GM18507 (cell line): Measurements from ENCODE around the gene PIP4K2B.

Experiments
- DNase-seq: peaks from one replicate; pipeline ENCODE4 v3.0.0; 2011; ENCODE audit warnings: low read depth; ENCODE audit not compliant: insufficient read length; ENCODE audit errors: extremely low spot score
- FAIRE-seq: peaks from 2 replicates; lab custom pipeline; 2011; peaks lifted over from hg19 to GRCh38; lab: Jason Lieb, UNC

PIP4K2B gene

GRCh38 chr17:38783227-38783626 lies 16.1 kb downstream of the PIP4K2B start:
- FAIRE-seq (no peak), DNase-seq (no peak)

GRCh38 chr17:38779965-38780752 lies 19.2 kb downstream of the PIP4K2B start:
- DNase-seq: no peak
- FAIRE-seq: no peak

- DNase-seq (no peak), FAIRE-seq (no peak)
These were observed 21.6 kb downstream of the PIP4K2B start for GRCh38 chr17:38777641-38778250.

GRCh38 chr17:38773258-38773657 lies 26.1 kb downstream of the PIP4K2B start:
- DNase-seq (no peak), FAIRE-seq (no peak)

GRCh38 chr17:38768417-38768816 lies 30.9 kb downstream of the PIP4K2B start:
- DNase-seq (no peak), FAIRE-seq (no peak)

DNA sequence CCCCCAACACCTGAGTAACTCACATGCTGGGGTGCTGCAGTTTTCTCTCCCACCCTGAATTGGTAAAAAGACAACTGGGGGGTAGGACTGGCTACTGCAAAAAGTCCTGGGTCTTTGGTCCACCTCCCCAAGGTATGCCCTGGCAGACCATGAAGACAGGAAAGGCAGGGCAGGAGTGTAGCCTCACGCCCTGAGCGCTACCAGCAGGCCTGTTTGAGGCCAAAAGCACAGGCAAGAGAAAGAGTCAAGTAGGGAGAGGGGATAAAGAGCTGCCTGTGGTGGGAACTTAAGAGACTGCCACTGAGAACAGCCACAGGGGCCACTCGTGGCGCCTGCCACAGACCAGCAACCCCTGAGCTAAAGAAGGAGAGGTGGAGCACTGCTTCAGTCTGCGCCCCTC lies 33.0 kb downstream of the PIP4K2B start:
- no peak for DNase-seq
- FAIRE-seq: no peak

DNA sequence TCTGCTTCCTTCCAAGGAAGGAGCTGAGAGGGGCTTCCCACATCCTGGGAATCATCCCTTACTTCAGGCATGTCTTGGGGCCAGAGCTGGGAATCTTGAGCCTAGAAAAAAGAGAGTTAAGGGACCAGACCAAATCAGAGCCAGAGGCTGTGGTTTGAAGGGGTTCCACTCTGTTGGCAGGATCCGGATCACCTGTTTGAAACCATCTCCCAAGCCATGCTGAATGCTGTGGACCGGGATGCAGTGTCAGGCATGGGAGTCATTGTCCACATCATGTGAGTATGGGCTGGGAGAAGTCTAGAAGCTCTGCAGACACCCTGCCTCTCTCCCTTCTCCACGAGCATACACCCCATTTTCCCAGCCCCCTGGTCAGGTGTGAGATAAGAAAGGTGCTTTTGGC lies 37.1 kb downstream of the PIP4K2B start:
- FAIRE-seq (no peak), DNase-seq (no peak)

DNA sequence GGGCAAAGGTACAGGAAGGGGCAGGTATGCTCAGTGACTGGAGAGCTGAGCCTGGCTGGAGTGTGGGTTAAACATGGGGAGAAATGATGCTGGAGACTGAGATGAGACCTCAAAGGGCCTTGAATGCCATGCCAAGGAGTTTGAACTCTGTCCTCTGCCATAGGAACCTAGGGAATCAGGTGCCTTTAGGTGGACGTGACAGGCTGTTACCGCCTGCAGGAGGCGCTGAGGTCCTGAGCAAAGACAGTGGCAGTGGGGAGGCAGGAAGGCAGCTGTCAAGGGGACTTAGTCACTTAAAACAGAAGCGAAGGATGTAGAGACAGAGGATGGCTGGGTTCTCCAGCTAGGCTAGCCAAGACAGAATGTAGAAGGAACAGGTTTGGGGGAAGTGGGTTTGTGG lies 37.7 kb downstream of the PIP4K2B start:
- DNase-seq: no peak

GRCh38 chr17:38753071-38753506 lies 46.3 kb downstream of the PIP4K2B start:
- DNase-seq: no peak

More for the DNA sequence above, 37.7 kb downstream of the PIP4K2B start:
- no peak for FAIRE-seq

GRCh38 chr17:38752308-38753070 lies 46.9 kb downstream of the PIP4K2B start, which contains the start of gene PSMB3:
PSMB3 (plus strand) TSS chr17:38752741; CDS start chr17:38752827, 86 bp downstream.
- FAIRE-seq: no peak
- DNase-seq: peak; percentile 92

More at GRCh38 chr17:38753071-38753506, 46.3 kb downstream of the PIP4K2B start:
- FAIRE-seq: no peak

- no peak for FAIRE-seq
- DNase-seq: no peak
These were observed 47.5 kb downstream of the PIP4K2B start for GRCh38 chr17:38751808-38752307.

- DNase-seq (no peak), FAIRE-seq (no peak)
These were observed 48.1 kb downstream of the PIP4K2B start for GRCh38 chr17:38751144-38751807.

- FAIRE-seq (no peak), DNase-seq (no peak)
These were observed 48.8 kb downstream of the PIP4K2B start for GRCh38 chr17:38750312-38751121.

DNA sequence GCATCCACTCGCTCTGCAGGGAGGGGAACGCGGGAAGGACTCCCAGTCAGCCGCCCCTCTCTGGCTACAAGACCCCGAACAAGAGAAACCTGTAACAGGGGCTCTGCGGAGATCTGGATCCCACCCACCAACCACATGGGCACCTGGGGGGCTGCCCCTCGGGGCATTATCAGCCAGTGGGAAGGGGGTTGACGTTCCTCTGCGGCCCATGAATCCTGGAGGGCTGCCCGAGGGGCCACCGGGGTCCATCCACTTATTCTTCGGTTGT lies 49.4 kb downstream of the PIP4K2B start:
- FAIRE-seq (no peak), DNase-seq (no peak)

- FAIRE-seq: no peak
- no peak for DNase-seq
These were observed 49.9 kb downstream of the PIP4K2B start for GRCh38 chr17:38749223-38750043.

- FAIRE-seq (no peak), DNase-seq (no peak)
These were observed 50.5 kb downstream of the PIP4K2B start for GRCh38 chr17:38748892-38749222.

DNA sequence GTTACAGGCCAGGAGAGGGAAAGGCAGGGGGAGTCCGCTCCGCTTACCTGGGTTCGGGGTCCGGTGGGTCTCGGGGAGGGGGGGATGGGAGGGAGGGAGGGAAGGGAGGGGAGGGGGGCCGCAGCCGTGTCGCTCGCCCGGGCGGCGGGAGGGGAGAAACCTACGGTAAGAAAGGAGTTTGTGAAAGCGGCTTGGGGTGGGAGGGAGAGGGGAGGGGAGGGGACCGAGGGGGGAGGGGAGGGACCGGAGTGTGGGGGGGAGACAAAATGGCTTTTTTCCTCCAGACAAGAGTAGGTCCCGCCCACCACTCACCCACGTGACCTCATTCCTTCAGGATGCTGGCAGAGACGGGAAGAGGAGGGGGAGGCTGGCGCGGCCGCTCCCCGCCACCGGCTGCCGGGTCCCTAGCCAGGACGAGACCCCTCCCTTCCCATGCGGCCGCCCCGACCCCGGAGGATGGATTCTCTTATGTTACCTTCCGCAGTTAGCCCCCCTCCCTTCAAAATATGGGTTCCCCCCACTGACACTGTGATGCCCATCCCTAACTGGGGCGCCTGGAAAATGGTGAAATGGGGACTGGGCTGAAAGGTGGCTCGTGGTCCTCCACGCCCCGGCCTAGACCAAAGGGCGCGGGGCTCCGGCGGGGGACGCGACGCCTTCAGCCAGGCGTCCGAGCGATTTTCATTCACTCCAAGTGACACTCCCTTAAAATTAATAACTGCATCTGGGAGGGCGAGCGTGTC lies 51.0 kb downstream of the PIP4K2B start, which contains the start of gene PCGF2:
Gene PCGF2, minus strand, starts transcription at position 188 of the 743 bp plus-strand sequence. CDS start 7,934 bp downstream, outside the sequence.
- FAIRE-seq (no peak), DNase-seq (no peak)
